ENCODE data around the gene CRADD.

Gene CRADD

GRCh38 chr12:93734784-93735183, 57.6 kb downstream of the CRADD start:
- no peak for TF ChIP-seq CTCF (conservative IDR thresholded peaks at IDR 0.05; ENCODE audit: low read length)
- no peak for DNase-seq (ENCODE audit: low read depth)
- no peak overlapping the region for H3K4me3 ChIP-seq (ENCODE audit: low read length)

- H3K4me3 ChIP-seq (ENCODE audit: low read length) = no peak overlapping the region
- TF ChIP-seq CTCF (conservative IDR thresholded peaks at IDR 0.05; ENCODE audit: low read length) = no peak
- no peak for DNase-seq (ENCODE audit: low read depth)
These were observed 59.5 kb downstream of the CRADD start for GRCh38 chr12:93736640-93737178.

- no peak for DNase-seq (ENCODE audit: low read depth)
- H3K4me3 ChIP-seq (ENCODE audit: low read length) = no peak overlapping the region
- TF ChIP-seq CTCF (conservative IDR thresholded peaks at IDR 0.05; ENCODE audit: low read length) = no peak
These were observed 60.5 kb downstream of the CRADD start for GRCh38 chr12:93737457-93738198.

- no peak for TF ChIP-seq CTCF (conservative IDR thresholded peaks at IDR 0.05; ENCODE audit: low read length)
- no peak for DNase-seq (ENCODE audit: low read depth)
- peak overlapping the region; percentile 11 for H3K4me3 ChIP-seq (ENCODE audit: low read length)
These were observed 61.3 kb downstream of the CRADD start for GRCh38 chr12:93738199-93739058.

- DNase-seq (ENCODE audit: low read depth) = peak; percentile 47
- TF ChIP-seq CTCF (conservative IDR thresholded peaks at IDR 0.05; ENCODE audit: low read length) = no peak
- H3K4me3 ChIP-seq (ENCODE audit: low read length) = peak overlapping the region; percentile 73
These were observed 63.6 kb downstream of the CRADD start for GRCh38 chr12:93740751-93741150.

- peak; percentile 38 for DNase-seq (ENCODE audit: low read depth)
- no peak for TF ChIP-seq CTCF (conservative IDR thresholded peaks at IDR 0.05; ENCODE audit: low read length)
- H3K4me3 ChIP-seq (ENCODE audit: low read length) = peak overlapping the region; percentile 73
These were observed 64.5 kb downstream of the CRADD start for GRCh38 chr12:93741659-93742109.
